Right atrium auricular region (tissue), 2 donors: ENCODE results near the gene MCHR2. TPM values are rescaled to one million over a fixed set of nuclear protein-coding genes. Genes with fewer than 3 reads are reported as not detected.
A peak's percentile ranks its signal among the peaks of the same experiment; 100 is the strongest.
"Not testable (repeated sequence)": the region's sequence is repeated elsewhere in the genome, so short reads cannot be mapped to it uniquely, and the experiment has no call there.

ENCODE experiments used
- DNase-seq: peaks from one replicate; pipeline ENCODE4 v3.0.0-alpha.2; 2019; ENCODE audit warnings: low spot score
- H3K27ac ChIP-seq, 2 donors: fragments of 200-600 bp; sonication (generic); 1 replicate in 1 of 2; 2 replicates in 1 of 2; pipeline ENCODE4 v1.5.1; 2016 to 2019
- H3K27me3 ChIP-seq, 2 donors: fragments of 200-600 bp; sonication (generic); one replicate each; pipeline versions ENCODE4 v1.5.1 to v1.6.0; 2017 to 2019
- H3K36me3 ChIP-seq: fragments of 200-600 bp; sonication (generic); one replicate; pipeline ENCODE4 v1.5.1; 2016
- H3K4me1 ChIP-seq, 2 donors: fragments of 200-600 bp; sonication (generic); one replicate each; pipeline versions ENCODE4 v1.5.1 to v1.6.0; 2017 to 2019
- H3K4me3 ChIP-seq, 2 donors: fragments of 200-600 bp; sonication (generic); 1 replicate in 1 of 2; 2 replicates in 1 of 2; pipeline ENCODE4 v1.5.1; 2017 to 2019; ENCODE audit warnings: mild to moderate bottlenecking in 1 of 2, moderate library complexity in 1 of 2
- H3K9me3 ChIP-seq, 2 donors: fragments of 200-600 bp; sonication (generic); one replicate each; pipeline ENCODE4 v1.5.1; 2019
- CTCF ChIP-seq, 2 donors: fragments of 200-600 bp; sonication (generic); IDR thresholded peaks; one replicate each; pipeline ENCODE4 v1.5.1; 2019; ENCODE audit warnings: antibody characterized with exemption in 2 of 2
- total RNA-seq, 2 donors: library from RNA; depleted of rRNA; stranded (reverse); fragments of >200 nt; gene quantifications; one replicate each; pipeline ENCODE4 v1.1.0, GENCODE V29; 2016

Gene MCHR2
- total RNA-seq = not detected

- Histone ChIP-seq H3K36me3 (no peaks in the 10 kb centered on the region), H3K4me1 (no peaks in the 10 kb centered on the region), H3K27ac (no peak within 1 kb of the TSS), H3K9me3 (no peaks in the 10 kb centered on the region), H3K4me3 (peak within 1 kb of the TSS in 1 of 2 donors; percentile 10), H3K27me3 (peaks cover 3 to 9% of the 10 kb centered on the region in 2 donors)
- DNase-seq = no peak
- TF ChIP-seq CTCF (IDR thresholded peaks at IDR 0.05) = no peak
Observed at GRCh38 chr6:99993533-99994251, at the start of gene MCHR2. Gene MCHR2 (minus strand): TSS chr6:99994223. CDS start chr6:99956147, 38,076 bp downstream.

DNA sequence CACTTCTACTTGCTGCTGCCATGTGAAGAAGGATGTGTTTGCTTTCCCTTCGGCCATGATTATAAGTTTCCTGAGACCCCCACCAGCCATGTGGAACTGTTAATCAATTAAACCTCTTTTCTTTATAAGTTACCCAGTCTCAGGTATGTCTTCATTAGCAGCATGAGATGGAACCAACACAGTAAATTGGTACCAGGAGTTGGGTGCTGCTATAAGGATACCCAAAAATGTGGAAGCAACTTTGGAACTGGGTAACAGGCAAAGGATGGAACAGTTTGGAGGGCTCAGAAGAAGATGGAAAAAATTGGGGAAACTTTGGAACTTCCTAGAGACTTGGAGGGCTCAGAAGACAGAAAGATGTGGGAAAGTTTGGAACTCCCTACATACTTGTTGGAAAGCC is 44.5 kb upstream of the MCHR2 start:
- H3K27me3 ChIP-seq, H3K9me3 ChIP-seq, DNase-seq, H3K4me1 ChIP-seq, H3K27ac ChIP-seq, H3K4me3 ChIP-seq, H3K36me3 ChIP-seq: not testable (repeated sequence)

- no peak for TF ChIP-seq CTCF (IDR thresholded peaks at IDR 0.05)
- H3K36me3 ChIP-seq = no peaks in the 10 kb centered on the region
Observed at GRCh38 chr6:100035873-100036653, 42.0 kb upstream of the MCHR2 start.

DNA sequence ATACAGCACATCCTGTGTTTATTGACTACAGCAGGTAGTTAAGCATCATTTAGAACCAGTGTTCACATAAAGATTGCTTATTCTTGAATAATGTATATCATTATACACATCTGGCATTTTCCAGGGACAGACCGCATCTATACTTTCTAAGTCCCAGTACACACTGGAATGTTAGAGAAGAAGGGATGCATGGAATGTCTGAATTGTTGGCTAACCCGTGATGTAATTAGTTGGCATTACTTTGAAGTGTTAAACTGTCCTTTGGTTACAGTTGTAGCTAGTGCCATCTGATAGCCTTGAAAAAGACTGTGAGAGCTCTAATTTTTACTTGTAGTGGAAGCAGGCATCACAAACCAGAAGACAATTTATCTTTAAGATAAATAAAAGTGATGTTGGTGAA is 29.8 kb upstream of the MCHR2 start:
- no peak for TF ChIP-seq CTCF (IDR thresholded peaks at IDR 0.05)
- Histone ChIP-seq H3K4me1 (no peaks in the 10 kb centered on the region), H3K4me3 (no peak overlapping the region), H3K9me3 (no peaks in the 10 kb centered on the region), H3K27me3 (no peaks in the 10 kb centered on the region), H3K27ac (no peak overlapping the region), H3K36me3 (no peaks in the 10 kb centered on the region)
- no peak for DNase-seq

More at GRCh38 chr6:100035873-100036653, 42.0 kb upstream of the MCHR2 start:
- H3K4me3 ChIP-seq = no peak overlapping the region
- H3K27me3 ChIP-seq = no peaks in the 10 kb centered on the region
- peaks cover 0 to 4% of the 10 kb centered on the region in 2 donors for H3K9me3 ChIP-seq
- no peak for DNase-seq
- no peaks in the 10 kb centered on the region for H3K4me1 ChIP-seq
- H3K27ac ChIP-seq = no peak overlapping the region

DNA sequence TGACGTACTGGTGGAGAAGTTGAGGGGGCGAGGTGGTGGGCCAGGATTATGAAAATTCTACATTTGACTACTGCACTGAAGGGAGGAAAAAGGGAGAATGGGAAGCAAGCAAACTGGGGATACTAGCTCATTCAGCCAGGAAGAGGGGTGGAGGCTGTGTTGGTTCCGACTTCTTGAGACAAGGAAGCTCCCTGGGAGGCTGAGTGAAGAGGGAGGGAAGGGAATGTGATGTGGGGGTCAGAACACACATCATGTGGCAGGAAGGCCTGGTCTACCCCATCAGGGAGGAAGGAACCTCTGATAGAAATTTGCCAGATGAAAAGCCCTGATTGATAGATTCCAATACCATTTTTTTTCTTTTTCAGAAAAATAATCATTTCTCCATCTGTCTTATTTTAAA is 28.8 kb upstream of the MCHR2 start:
- peaks cover 0 to 9% of the 10 kb centered on the region in 2 donors for H3K9me3 ChIP-seq
- H3K27ac ChIP-seq = no peak overlapping the region
- no peaks in the 10 kb centered on the region for H3K36me3 ChIP-seq
- no peak for DNase-seq
- H3K27me3 ChIP-seq = no peaks in the 10 kb centered on the region
- H3K4me1 ChIP-seq = no peaks in the 10 kb centered on the region
- H3K4me3 ChIP-seq = no peak overlapping the region
- no peak for TF ChIP-seq CTCF (IDR thresholded peaks at IDR 0.05)

- Histone ChIP-seq H3K27ac (no peak overlapping the region), H3K36me3 (no peaks in the 10 kb centered on the region), H3K9me3 (no peaks in the 10 kb centered on the region), H3K4me1 (no peaks in the 10 kb centered on the region), H3K27me3 (no peaks in the 10 kb centered on the region), H3K4me3 (no peak overlapping the region)
- no peak for TF ChIP-seq CTCF (IDR thresholded peaks at IDR 0.05)
- no peak for DNase-seq
Observed at GRCh38 chr6:100008857-100009256, 14.8 kb upstream of the MCHR2 start.
